Left ventricle myocardium inferior (tissue), 1 donor: ENCODE measurements around the gene XPO6. TPM values are rescaled to one million over a fixed set of nuclear protein-coding genes. Genes with fewer than 3 reads are reported as not detected.

ENCODE experiments used
- DNase-seq: peaks from one replicate; pipeline ENCODE4 v3.0.0-alpha.2; 2020
- H3K27ac ChIP-seq: fragments of 200-600 bp; replicated peaks from 2 replicates; pipeline ENCODE4 v1.8.0; 2021
- H3K27me3 ChIP-seq: fragments of 200-600 bp; 2 replicates; pipeline ENCODE4 v1.8.0; 2021; ENCODE audit warnings: low read depth
- H3K36me3 ChIP-seq: fragments of 200-600 bp; 2 replicates; pipeline ENCODE4 v1.8.0; 2021
- H3K4me1 ChIP-seq: fragments of 200-600 bp; 2 replicates; pipeline ENCODE4 v1.8.0; 2021
- H3K4me3 ChIP-seq: fragments of 200-600 bp; 2 replicates; pipeline ENCODE4 v1.8.0; 2021; ENCODE audit warnings: mild to moderate bottlenecking, moderate library complexity
- H3K9me3 ChIP-seq: fragments of 200-600 bp; replicated peaks from 2 replicates; pipeline ENCODE4 v1.8.0; 2021
- intact Hi-C: fragments of 100-400 bp; cut with micrococcal nuclease; formaldehyde crosslinking; loops from one replicate; pipeline ENCODE4 v1.11.0; 2022
- total RNA-seq: library from RNA; stranded (reverse); fragmentation: NEBNext Ultra II Directional; extraction: Animal tissue kit (Norgen Biotek cat#: 25700); gene quantifications from one replicate; pipeline ENCODE4 v1.2.1, GENCODE V29; 2021
- TF ChIP-seq, protein P1 (sequence below): fragments of 200-600 bp; IDR thresholded peaks from 2 replicates; pipeline ENCODE4 v1.8.0; 2021; ENCODE audit warnings: antibody characterized with exemption, mild to moderate bottlenecking, borderline replicate concordance
- donor health status: DM: no; HTN: yes; CAD: no; lungs with severe emphysema.

The XPO6 gene
- total RNA-seq, 1 donor from 2014 or later: 26.4 TPM

DNA sequence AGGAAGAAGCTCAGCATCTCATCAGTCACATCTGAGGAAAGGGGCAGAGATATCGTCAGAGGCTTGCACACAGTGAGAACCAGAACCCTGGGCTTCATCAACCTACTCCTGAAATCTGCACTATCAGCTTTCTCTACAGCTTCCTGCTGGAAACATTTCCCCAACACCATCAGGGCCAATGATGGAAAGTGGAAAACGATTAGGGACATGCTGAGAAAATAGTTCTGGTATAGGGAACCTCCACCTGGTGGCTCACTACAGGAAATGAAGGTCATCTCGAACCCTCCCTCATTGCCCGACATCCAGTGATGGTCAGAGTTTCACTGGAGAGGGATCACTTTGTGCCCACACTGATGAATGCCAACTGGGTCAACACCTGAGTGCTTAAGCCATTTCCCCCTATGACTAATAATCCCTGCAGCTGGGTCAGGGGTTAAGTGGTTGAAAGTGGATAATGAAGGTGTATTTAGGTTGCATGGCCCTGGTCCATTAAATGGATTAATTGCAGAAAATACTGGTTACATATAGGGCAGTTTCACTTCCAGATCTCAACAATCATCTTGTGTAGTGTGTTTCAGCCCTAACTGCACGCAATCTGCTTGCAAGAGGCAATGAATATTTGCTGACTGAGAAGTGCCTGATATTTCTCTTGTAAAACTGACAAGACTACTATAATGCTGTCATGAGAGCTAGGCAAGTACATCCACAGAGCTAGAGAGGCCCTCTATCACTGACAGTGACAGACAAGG lies 105.1 kb downstream of the XPO6 start:
- Histone ChIP-seq H3K4me1 (no peaks in the 10 kb centered on the region), H3K36me3 (peaks cover 94% of the 10 kb centered on the region), H3K4me3 (no peak overlapping the region), H3K9me3 (no peaks in the 10 kb centered on the region), H3K27me3 (no peaks in the 10 kb centered on the region), H3K27ac (no peak overlapping the region)
- DNase-seq: no peak
- TF ChIP-seq, protein P1, sequence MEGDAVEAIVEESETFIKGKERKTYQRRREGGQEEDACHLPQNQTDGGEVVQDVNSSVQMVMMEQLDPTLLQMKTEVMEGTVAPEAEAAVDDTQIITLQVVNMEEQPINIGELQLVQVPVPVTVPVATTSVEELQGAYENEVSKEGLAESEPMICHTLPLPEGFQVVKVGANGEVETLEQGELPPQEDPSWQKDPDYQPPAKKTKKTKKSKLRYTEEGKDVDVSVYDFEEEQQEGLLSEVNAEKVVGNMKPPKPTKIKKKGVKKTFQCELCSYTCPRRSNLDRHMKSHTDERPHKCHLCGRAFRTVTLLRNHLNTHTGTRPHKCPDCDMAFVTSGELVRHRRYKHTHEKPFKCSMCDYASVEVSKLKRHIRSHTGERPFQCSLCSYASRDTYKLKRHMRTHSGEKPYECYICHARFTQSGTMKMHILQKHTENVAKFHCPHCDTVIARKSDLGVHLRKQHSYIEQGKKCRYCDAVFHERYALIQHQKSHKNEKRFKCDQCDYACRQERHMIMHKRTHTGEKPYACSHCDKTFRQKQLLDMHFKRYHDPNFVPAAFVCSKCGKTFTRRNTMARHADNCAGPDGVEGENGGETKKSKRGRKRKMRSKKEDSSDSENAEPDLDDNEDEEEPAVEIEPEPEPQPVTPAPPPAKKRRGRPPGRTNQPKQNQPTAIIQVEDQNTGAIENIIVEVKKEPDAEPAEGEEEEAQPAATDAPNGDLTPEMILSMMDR: no peak
- intact Hi-C loops: no loop called here

DNA sequence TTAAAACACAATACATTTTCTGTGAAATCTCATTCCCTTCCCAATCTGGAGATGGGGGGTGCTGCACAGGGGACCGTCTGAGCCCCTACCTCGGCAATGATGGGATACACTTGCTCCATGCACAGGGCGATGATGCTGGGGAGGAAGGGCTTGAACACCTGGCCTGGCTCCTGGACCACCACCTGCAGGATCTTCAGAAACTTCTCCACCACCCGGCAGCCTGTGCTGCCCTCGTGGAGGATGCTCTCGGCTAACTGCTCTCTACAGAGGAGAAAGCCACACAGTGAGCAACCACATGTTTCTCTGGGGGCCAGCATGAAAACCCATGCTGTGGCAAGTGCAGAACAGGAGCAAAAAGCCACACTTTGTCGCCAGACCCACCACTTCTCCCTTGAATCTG lies 105.8 kb downstream of the XPO6 start:
- no peak for DNase-seq
- Histone ChIP-seq H3K4me1 (no peaks in the 10 kb centered on the region), H3K36me3 (peaks cover 94% of the 10 kb centered on the region), H3K27me3 (no peaks in the 10 kb centered on the region), H3K9me3 (no peaks in the 10 kb centered on the region), H3K27ac (no peak overlapping the region), H3K4me3 (no peak overlapping the region)
- TF ChIP-seq, protein P1: no peak
- intact Hi-C loops: no loop called here

DNA sequence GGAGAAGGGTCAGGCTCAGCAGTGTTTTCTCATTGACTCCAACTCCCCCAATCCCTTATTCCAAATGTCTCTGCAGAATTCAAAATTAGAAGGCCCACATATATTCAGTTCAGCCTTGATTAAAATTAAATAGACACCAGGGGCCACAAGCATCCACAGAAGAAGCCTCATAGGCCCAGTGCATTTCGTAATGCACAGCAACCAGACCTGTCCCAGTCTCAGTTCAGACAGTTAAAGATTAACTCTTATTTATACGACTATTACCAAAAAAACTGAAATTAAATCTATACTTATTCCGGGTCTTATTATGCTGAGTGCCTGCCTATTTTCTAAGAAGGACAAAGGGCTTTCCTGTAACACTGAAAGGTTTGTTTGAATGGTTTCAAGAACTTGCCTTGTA lies 106.5 kb downstream of the XPO6 start:
- no peak overlapping the region for H3K4me3 ChIP-seq
- H3K4me1 ChIP-seq: no peaks in the 10 kb centered on the region
- H3K36me3 ChIP-seq: peaks cover 94% of the 10 kb centered on the region
- H3K27ac ChIP-seq: no peak overlapping the region
- TF ChIP-seq, protein P1: no peak
- DNase-seq: no peak
- no peaks in the 10 kb centered on the region for H3K27me3 ChIP-seq
- intact Hi-C loops: no loop called here
- no peaks in the 10 kb centered on the region for H3K9me3 ChIP-seq

DNA sequence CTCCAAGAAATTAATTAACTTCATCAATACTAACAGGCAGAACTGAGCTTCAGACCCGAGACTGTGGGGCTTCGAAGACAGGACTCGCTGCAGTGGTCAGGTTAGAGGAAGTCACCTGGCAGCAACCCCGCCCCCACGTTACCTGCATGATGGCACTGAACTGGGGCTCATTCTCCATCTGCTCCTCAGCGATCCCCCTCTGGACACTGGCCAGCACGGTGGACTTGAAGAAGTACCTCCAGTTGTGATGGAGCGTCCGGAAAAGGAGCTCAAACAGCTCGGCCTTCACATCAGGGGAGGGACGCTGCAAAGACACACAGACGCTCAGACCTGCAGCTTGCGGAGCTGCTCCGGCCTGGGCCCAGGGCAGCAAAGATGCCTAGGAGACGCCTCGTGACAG lies 107.4 kb downstream of the XPO6 start:
- Histone ChIP-seq H3K27me3 (no peaks in the 10 kb centered on the region), H3K4me3 (no peak overlapping the region), H3K36me3 (peaks cover 95% of the 10 kb centered on the region), H3K27ac (no peak overlapping the region), H3K9me3 (no peaks in the 10 kb centered on the region), H3K4me1 (no peaks in the 10 kb centered on the region)
- TF ChIP-seq, protein P1: no peak
- DNase-seq: no peak
- intact Hi-C loops: no loop called here

DNA sequence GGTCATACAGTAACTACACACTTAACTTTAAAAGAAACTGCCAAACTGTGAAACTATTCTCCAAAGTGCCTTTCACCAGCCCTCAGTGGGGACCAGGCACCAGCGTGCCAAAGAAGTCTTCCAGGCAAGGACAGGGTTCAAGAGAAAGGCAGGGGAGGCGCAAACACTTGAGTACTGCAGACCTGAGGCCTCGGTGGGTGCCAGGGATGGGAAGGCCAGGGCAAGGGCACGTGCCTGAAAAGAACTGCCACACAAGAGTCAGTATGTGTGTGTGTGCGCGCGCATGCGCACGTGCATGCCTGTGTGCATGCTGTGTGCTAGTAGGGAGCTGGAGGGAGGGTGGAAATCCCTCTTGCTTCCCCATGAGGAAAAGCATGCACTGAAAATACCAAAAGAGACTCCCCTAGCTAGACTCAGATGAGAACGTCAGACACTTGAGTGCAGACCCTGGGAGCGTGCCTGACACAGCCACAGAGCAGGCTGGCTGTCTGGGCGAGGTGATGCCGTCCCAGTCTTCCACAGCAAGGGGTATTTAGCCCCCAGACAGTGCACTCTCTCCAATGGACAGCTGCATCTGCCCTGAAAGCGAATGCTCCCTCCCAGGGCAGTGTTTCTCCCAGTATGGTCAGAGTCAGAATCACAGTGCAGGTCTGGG lies 108.1 kb downstream of the XPO6 start:
- Histone ChIP-seq H3K4me1 (no peaks in the 10 kb centered on the region), H3K4me3 (no peak overlapping the region), H3K27ac (no peak overlapping the region), H3K36me3 (peaks cover 100% of the 10 kb centered on the region), H3K27me3 (no peaks in the 10 kb centered on the region), H3K9me3 (no peaks in the 10 kb centered on the region)
- TF ChIP-seq, protein P1: no peak
- DNase-seq: no peak
- intact Hi-C loops: no loop called here
